Activated T-cell treated with anti-CD3 and anti-CD28 coated beads, Interleukin-2, amount 50 U/mL, for 72 hours (primary cell): ENCODE data around the gene HAUS3. TPM values are rescaled to one million over a fixed set of nuclear protein-coding genes. Genes with fewer than 3 reads are reported as not detected.
A peak's percentile ranks its signal among the peaks of the same experiment; 100 is the strongest.
"Not testable (repeated sequence)": the region's sequence is repeated elsewhere in the genome, so short reads cannot be mapped to it uniquely, and the experiment has no call there.

Experiments used
- ATAC-seq, 2 donors: fragments of 150-1000 bp; cut with Tn5 transposase; replicated peaks in 1 of 2; 2 replicates each; pipeline ENCODE4 v1.10.0; 2021; ENCODE audit warnings: moderate library complexity in 2 of 2, mild to moderate bottlenecking in 1 of 2
- DNase-seq, 2 donors: peaks; one replicate each; pipeline ENCODE4 v3.0.0; 2021 to 2022; ENCODE audit warnings: mixed read lengths in 1 of 2
- H3K27ac Mint-ChIP-seq: one replicate; pipeline ENCODE4 v1.8.0; 2022; ENCODE audit warnings: mild to moderate bottlenecking, moderate library complexity, mixed read lengths
- H3K27me3 Mint-ChIP-seq: one replicate; pipeline ENCODE4 v1.8.0; 2022; ENCODE audit warnings: low read depth, mixed read lengths
- H3K36me3 Mint-ChIP-seq, 2 donors: one replicate each; pipeline ENCODE4 v1.8.0; 2022; ENCODE audit warnings: mixed read lengths in 2 of 2, mild to moderate bottlenecking in 1 of 2; ENCODE audit not compliant: insufficient read depth in 2 of 2
- H3K4me1 Mint-ChIP-seq: one replicate; pipeline ENCODE4 v1.8.0; 2022; ENCODE audit warnings: low read depth, mixed read lengths
- H3K4me3 Mint-ChIP-seq, 2 donors: one replicate each; pipeline ENCODE4 v1.8.0; 2022; ENCODE audit warnings: mild to moderate bottlenecking in 2 of 2, mixed read lengths in 2 of 2, moderate library complexity in 2 of 2
- H3K9me3 Mint-ChIP-seq, 2 donors: one replicate each; pipeline ENCODE4 v1.8.0; 2022; ENCODE audit warnings: mixed read lengths in 2 of 2
- total RNA-seq, 2 donors: library from RNA; stranded (reverse); gene quantifications; one replicate each; pipeline ENCODE4 v1.2.3, GENCODE V29; 2022

The HAUS3 gene
- total RNA-seq, 2 donors from 2014 or later = 21.0 to 21.7 TPM

DNA sequence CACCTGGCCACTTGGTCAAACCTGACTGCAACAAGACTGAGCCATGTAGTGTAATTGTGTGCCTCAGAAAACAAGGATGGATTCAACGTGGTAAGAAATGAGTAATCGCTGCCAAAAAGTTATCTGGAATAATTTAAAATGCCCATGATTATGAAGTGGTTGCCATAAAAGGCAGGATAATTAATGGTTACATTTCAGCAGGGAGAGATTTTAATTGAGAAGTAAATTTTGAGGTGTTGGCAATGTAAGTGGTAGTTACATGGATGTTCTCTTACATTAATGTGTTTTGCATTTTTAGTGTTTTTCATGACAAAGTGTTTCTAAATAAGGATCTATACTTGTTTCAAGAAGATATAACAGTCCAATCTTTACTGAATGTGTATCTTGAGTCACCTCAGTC is 15.7 kb downstream of the HAUS3 start:
- Mint-ChIP-seq H3K27me3 (no peaks in the 10 kb centered on the region), H3K4me1 (no peaks in the 10 kb centered on the region), H3K4me3 (no peak overlapping the region), H3K36me3 (peaks cover 0 to 4% of the 10 kb centered on the region in 2 donors), H3K27ac (no peak overlapping the region), H3K9me3 (no peaks in the 10 kb centered on the region)
- DNase-seq (no peak), ATAC-seq (no peak)

GRCh38 chr4:2222838-2223237 is 19.1 kb downstream of the HAUS3 start:
- Mint-ChIP-seq H3K27me3 (no peaks in the 10 kb centered on the region), H3K27ac (no peak overlapping the region), H3K9me3 (no peaks in the 10 kb centered on the region), H3K4me3 (no peak overlapping the region), H3K36me3 (peaks cover 0 to 2% of the 10 kb centered on the region in 2 donors), H3K4me1 (peaks cover 6% of the 10 kb centered on the region)
- no peak for DNase-seq
- no peak for ATAC-seq

GRCh38 chr4:2221378-2221777 is 20.5 kb downstream of the HAUS3 start:
- not testable (repeated sequence) for H3K27me3 Mint-ChIP-seq, H3K4me3 Mint-ChIP-seq, ATAC-seq, H3K9me3 Mint-ChIP-seq, H3K4me1 Mint-ChIP-seq, H3K36me3 Mint-ChIP-seq, H3K27ac Mint-ChIP-seq, DNase-seq

- no peaks in the 10 kb centered on the region for H3K9me3 Mint-ChIP-seq
- H3K4me3 Mint-ChIP-seq = no peak overlapping the region
- peak; percentile 80 for DNase-seq
- peak; percentile 84 to 86 for ATAC-seq
- no peaks in the 10 kb centered on the region for H3K27me3 Mint-ChIP-seq
- peaks cover 6% of the 10 kb centered on the region for H3K4me1 Mint-ChIP-seq
- peaks cover 0 to 2% of the 10 kb centered on the region in 2 donors for H3K36me3 Mint-ChIP-seq
- H3K27ac Mint-ChIP-seq = no peak overlapping the region
Measured at GRCh38 chr4:2220016-2220630, 21.8 kb downstream of the HAUS3 start.

DNA sequence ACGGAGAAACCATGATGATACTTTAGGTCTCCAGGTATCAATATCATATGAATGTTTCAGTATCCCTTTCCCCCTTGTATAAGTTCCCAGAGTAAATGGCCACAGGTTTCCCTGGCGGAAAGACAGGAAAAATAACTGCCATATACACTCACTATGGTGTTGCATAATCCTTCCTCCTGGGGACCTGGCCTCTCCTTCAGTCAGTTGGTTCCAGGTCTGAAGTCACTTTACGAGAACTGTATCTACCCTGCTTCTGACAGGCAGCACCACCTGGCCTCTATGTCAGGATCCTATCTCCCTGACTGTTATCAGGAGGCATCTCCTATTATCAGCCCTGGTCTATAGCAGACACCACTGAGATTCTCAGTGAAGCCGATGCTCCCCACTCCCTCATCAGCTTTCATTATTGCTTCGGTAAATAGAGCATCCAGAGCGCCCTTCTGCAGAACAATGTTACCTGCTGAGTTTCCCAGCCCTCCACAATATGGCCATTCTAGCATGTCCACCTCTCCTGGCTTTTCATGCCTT is 22.6 kb downstream of the HAUS3 start:
- Mint-ChIP-seq H3K4me1 (peaks cover 6% of the 10 kb centered on the region), H3K36me3 (peaks cover 0 to 2% of the 10 kb centered on the region in 2 donors), H3K9me3 (no peaks in the 10 kb centered on the region), H3K27me3 (no peaks in the 10 kb centered on the region), H3K4me3 (no peak overlapping the region), H3K27ac (no peak overlapping the region)
- DNase-seq (no peak), ATAC-seq (no peak)

- DNase-seq = no peak
- Mint-ChIP-seq H3K4me1 (peaks cover 6% of the 10 kb centered on the region), H3K9me3 (no peaks in the 10 kb centered on the region), H3K36me3 (peaks cover 0 to 1% of the 10 kb centered on the region in 2 donors), H3K27me3 (no peaks in the 10 kb centered on the region), H3K4me3 (no peak overlapping the region), H3K27ac (no peak overlapping the region)
- ATAC-seq = no peak
Measured at GRCh38 chr4:2218436-2218835, 23.5 kb downstream of the HAUS3 start.

- Mint-ChIP-seq H3K27ac (no peak overlapping the region), H3K36me3 (no peaks in the 10 kb centered on the region), H3K27me3 (no peaks in the 10 kb centered on the region), H3K4me3 (no peak overlapping the region), H3K9me3 (no peaks in the 10 kb centered on the region), H3K4me1 (peaks cover 6% of the 10 kb centered on the region)
- ATAC-seq (no peak), DNase-seq (no peak)
Measured at GRCh38 chr4:2217726-2218125, 24.2 kb downstream of the HAUS3 start.

- no peaks in the 10 kb centered on the region for H3K27me3 Mint-ChIP-seq
- H3K4me3 Mint-ChIP-seq = no peak overlapping the region
- no peaks in the 10 kb centered on the region for H3K9me3 Mint-ChIP-seq
- no peaks in the 10 kb centered on the region for H3K4me1 Mint-ChIP-seq
- DNase-seq = no peak
- ATAC-seq = no peak
- H3K27ac Mint-ChIP-seq = no peak overlapping the region
- H3K36me3 Mint-ChIP-seq = no peaks in the 10 kb centered on the region
Measured at GRCh38 chr4:2212831-2213230, 29.1 kb downstream of the HAUS3 start.

GRCh38 chr4:2202789-2203188 is 39.1 kb downstream of the HAUS3 start:
- DNase-seq, H3K27ac Mint-ChIP-seq, H3K36me3 Mint-ChIP-seq, H3K27me3 Mint-ChIP-seq, H3K9me3 Mint-ChIP-seq, ATAC-seq, H3K4me1 Mint-ChIP-seq, H3K4me3 Mint-ChIP-seq: not testable (repeated sequence)

DNA sequence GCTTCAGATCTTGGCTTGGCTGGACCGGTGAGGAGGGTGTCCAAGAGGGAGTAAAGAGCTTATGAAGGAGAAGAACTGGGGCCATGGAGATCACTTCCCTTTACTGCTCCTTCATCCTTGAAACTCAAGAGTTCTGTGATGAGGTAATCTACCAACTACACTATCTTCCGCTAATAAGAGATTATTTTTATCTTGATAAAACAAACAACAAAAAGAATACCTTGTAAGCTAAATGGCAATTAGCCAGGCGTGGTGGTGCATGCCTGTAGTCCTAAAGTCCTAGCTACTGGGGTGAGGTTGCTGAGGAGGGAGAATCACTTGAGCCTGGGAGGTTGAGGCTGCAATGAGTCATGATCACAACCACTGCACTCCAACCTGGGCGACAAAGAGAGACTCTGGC is 47.4 kb downstream of the HAUS3 start:
- Mint-ChIP-seq H3K9me3 (no peaks in the 10 kb centered on the region), H3K4me1 (no peaks in the 10 kb centered on the region), H3K27ac (no peak overlapping the region), H3K27me3 (no peaks in the 10 kb centered on the region), H3K36me3 (no peaks in the 10 kb centered on the region), H3K4me3 (no peak overlapping the region)
- ATAC-seq (no peak), DNase-seq (no peak)

GRCh38 chr4:2193326-2193725 is 48.6 kb downstream of the HAUS3 start:
- Mint-ChIP-seq H3K27me3 (no peaks in the 10 kb centered on the region), H3K4me1 (no peaks in the 10 kb centered on the region), H3K4me3 (no peak overlapping the region), H3K27ac (no peak overlapping the region), H3K9me3 (no peaks in the 10 kb centered on the region), H3K36me3 (no peaks in the 10 kb centered on the region)
- DNase-seq (no peak), ATAC-seq (no peak)

DNA sequence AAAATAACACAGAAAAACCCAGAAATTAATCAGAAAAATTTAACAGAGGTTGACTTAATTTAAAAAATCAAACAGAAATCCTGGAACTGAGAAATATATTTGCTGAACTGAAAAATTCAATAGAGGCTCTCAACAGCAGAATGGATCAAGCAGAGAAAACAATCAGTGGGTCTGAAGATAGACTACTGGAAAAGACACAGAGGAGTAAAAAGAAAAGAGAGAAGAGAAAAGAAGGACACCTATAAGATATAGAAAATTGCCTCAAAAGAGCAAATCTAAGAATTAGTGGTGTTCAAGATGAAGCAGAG is 55.1 kb downstream of the HAUS3 start:
- H3K4me1 Mint-ChIP-seq = no peaks in the 10 kb centered on the region

DNA sequence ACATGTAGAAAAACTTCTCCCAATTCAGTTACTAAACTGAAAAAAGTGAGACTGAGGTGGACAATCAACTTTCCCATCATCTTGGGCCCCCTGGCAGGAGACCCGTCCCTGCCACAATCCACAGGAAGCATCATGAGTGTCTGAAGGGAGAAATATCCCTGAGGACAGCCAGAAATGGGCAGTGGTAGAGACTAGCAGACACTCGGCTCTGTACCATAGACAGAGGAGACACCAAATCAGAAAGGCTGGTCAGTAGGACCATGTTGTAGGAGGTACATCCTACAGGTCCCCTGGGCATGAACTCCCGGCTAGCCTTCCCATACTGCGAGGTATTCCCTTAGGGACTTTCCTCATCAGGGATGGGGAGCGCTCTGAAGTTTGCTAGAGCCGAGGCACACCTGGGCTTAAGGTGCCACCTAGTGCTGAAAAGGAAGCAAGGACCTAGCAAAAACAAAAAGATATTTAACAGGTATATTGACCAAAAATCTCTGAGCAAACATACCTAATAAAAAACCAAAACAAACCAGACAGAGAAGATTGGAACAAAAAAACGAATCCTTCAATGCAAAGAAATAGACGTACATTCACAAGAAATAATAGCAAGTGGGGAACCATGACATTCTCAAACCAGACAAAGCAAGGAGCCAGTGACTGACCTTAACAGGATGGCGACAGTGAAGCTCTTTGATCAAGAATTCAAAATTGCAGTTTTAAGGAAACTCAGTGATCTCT is 55.6 kb downstream of the HAUS3 start:
- ATAC-seq (no peak), DNase-seq (no peak)
- no peaks in the 10 kb centered on the region for H3K4me1 Mint-ChIP-seq
- peaks cover 7 to 8% of the 10 kb centered on the region in 2 donors for H3K36me3 Mint-ChIP-seq
- peaks cover 3 to 5% of the 10 kb centered on the region in 2 donors for H3K9me3 Mint-ChIP-seq
- H3K27me3 Mint-ChIP-seq = no peaks in the 10 kb centered on the region
- H3K27ac Mint-ChIP-seq = no peak overlapping the region
- H3K4me3 Mint-ChIP-seq = no peak overlapping the region

More for the DNA sequence above, 55.1 kb downstream of the HAUS3 start:
- DNase-seq (no peak), ATAC-seq (no peak)
- Mint-ChIP-seq H3K9me3 (peaks cover 3 to 5% of the 10 kb centered on the region in 2 donors), H3K27me3 (no peaks in the 10 kb centered on the region), H3K36me3 (peaks cover 7 to 8% of the 10 kb centered on the region in 2 donors), H3K4me3 (no peak overlapping the region), H3K27ac (no peak overlapping the region)

DNA sequence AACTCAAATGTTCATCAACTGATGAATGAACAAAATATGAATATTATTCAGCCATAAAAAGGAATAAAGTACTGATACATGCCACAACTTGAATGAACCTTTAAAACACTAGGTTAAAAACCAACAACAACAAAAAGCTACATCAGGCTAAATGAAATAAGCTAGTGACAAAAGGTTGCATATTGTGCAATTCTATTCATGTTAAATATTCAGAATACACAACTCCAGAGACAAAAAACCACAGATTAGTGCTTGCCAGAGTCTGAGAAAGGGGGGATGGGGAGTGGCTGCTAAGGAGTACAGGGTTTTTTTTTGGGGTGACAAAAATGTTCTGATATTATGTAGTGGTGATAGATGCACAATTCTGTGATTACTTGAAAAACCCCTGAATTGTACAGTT is 58.5 kb downstream of the HAUS3 start:
- ATAC-seq (no peak), DNase-seq (no peak)
- Mint-ChIP-seq H3K36me3 (peaks cover 7 to 8% of the 10 kb centered on the region in 2 donors), H3K4me3 (no peak overlapping the region), H3K9me3 (peaks cover 3 to 5% of the 10 kb centered on the region in 2 donors), H3K27ac (no peak overlapping the region), H3K27me3 (no peaks in the 10 kb centered on the region), H3K4me1 (no peaks in the 10 kb centered on the region)
